ENCODE data around the gene KREMEN1. TPM values are rescaled to one million over a fixed set of nuclear protein-coding genes. Genes with fewer than 3 reads are reported as not detected.
A peak's percentile ranks its signal among the peaks of the same experiment; 100 is the strongest.

The KREMEN1 gene
- total and polyA plus RNA-seq, 5 donors from 2014 or later, result 0.10 TPM; not detected in 4

DNA sequence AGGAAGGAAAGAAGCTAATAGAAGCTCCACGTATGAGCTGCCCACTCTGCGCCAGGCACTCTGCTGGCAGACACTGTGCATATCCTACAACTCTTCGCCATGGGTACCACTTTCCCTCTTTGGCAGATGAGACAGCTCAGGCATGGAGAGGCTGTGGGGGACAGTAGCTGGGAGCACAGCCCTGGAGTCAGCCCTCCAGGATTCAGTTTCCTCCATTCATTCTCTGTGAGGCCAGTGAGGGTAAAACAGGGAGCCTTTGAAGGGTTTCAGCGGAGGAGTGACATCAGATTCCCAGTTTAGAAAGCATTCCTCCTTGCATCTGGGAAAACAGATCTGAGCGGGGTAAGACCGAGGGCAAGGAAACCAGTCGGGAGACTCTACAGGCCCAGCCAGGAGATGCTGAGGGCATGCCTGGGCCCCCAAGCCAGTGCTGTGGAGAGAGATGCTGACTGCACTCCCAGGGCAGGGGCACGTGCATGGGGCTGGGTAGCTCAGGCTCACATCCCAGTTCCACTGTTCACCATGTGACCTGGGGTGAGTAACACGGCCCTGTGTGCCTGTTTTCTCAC lies 74.6 kb downstream of the KREMEN1 start:
- no peaks in the 10 kb centered on the region for H3K27me3 ChIP-seq (ENCODE audit: control insufficient read depth, insufficient read depth, low read length)
- ATAC-seq (ENCODE audit: low read depth in 2 of 2), result no peak
- Mint-ChIP-seq H3K27ac (no peak overlapping the region), H3K27me3 (no peaks in the 10 kb centered on the region), H3K4me1 (no peaks in the 10 kb centered on the region), H3K36me3 (no peaks in the 10 kb centered on the region), H3K9me3 (no peaks in the 10 kb centered on the region), H3K4me3 (no peak overlapping the region)
- no peaks in the 10 kb centered on the region for H3K36me3 ChIP-seq (ENCODE audit: control insufficient read depth, insufficient read depth, low read length)
- no peak overlapping the region for H3K4me3 ChIP-seq (ENCODE audit: low read depth, low read length)
- no peaks in the 10 kb centered on the region for H3K9me3 ChIP-seq (ENCODE audit: control insufficient read depth in 2 of 2, low read length in 2 of 2)
- H3K4me1 ChIP-seq (ENCODE audit: control insufficient read depth, insufficient read depth, low read length, poor library complexity, severe bottlenecking), result no peaks in the 10 kb centered on the region
- no peak for DNase-seq
- H3K27ac ChIP-seq (ENCODE audit: insufficient read depth, low read length, poor library complexity, severe bottlenecking), result no peak overlapping the region

DNA sequence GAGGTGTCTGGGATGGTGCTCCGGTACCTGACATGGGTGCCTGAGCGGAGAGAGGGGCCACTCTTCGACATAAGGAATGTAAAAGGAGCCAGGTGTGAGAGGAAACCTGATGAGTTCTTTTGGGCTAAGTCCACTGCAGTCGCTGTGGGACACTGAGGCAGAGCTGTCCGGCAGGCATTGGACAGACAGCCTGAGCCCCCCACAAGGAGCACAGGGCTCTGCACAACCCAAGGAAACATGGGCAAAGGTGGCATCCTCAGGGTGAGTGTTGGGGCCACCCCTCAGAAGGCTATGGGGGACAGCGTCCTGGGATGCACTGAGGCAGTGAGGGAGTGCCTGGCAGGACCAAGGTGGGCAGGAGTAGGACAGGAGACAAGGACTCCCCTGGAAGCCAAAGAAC lies 75.2 kb downstream of the KREMEN1 start:
- H3K27me3 Mint-ChIP-seq, result peaks cover under 1% of the 10 kb centered on the region
- no peak overlapping the region for H3K27ac ChIP-seq (ENCODE audit: insufficient read depth, low read length, poor library complexity, severe bottlenecking)
- H3K4me3 ChIP-seq (ENCODE audit: low read depth, low read length), result no peak overlapping the region
- no peak overlapping the region for H3K4me3 Mint-ChIP-seq
- no peak for ATAC-seq (ENCODE audit: low read depth in 2 of 2)
- no peaks in the 10 kb centered on the region for H3K4me1 ChIP-seq (ENCODE audit: control insufficient read depth, insufficient read depth, low read length, poor library complexity, severe bottlenecking)
- H3K27ac Mint-ChIP-seq, result peak overlapping the region in 1 of 3 donors; percentile 68
- H3K9me3 Mint-ChIP-seq, result no peaks in the 10 kb centered on the region
- H3K36me3 Mint-ChIP-seq, result no peaks in the 10 kb centered on the region
- no peaks in the 10 kb centered on the region for H3K27me3 ChIP-seq (ENCODE audit: control insufficient read depth, insufficient read depth, low read length)
- no peak for DNase-seq
- H3K36me3 ChIP-seq (ENCODE audit: control insufficient read depth, insufficient read depth, low read length), result no peaks in the 10 kb centered on the region
- H3K4me1 Mint-ChIP-seq, result no peaks in the 10 kb centered on the region
- H3K9me3 ChIP-seq (ENCODE audit: control insufficient read depth in 2 of 2, low read length in 2 of 2), result no peaks in the 10 kb centered on the region

DNA sequence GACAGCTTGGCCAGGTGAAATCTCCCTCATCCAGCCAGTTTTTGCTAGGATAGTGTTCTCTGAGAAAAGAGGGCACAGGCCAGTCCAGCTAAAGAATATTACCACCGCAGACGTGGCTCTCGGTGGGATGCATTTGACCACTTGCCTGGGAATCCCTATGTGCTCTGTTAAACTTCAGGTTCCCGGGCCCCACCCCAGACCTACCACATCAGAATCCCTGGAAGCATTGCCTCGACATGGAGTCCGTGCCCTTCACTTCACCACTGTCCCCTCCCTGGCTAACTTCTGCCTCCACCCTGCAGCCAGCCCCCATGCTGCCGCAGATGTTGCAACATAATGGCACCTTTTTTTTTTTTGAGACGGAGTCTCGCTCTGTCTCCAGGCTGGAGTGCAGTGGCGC lies 76.0 kb downstream of the KREMEN1 start:
- H3K36me3 Mint-ChIP-seq, result no peaks in the 10 kb centered on the region
- Histone ChIP-seq H3K9me3 (ENCODE audit: control insufficient read depth in 2 of 2, low read length in 2 of 2) (no peaks in the 10 kb centered on the region), H3K4me1 (ENCODE audit: control insufficient read depth, insufficient read depth, low read length, poor library complexity, severe bottlenecking) (no peaks in the 10 kb centered on the region), H3K36me3 (ENCODE audit: control insufficient read depth, insufficient read depth, low read length) (no peaks in the 10 kb centered on the region), H3K27ac (ENCODE audit: insufficient read depth, low read length, poor library complexity, severe bottlenecking) (no peak overlapping the region), H3K4me3 (ENCODE audit: low read depth, low read length) (no peak overlapping the region), H3K27me3 (ENCODE audit: control insufficient read depth, insufficient read depth, low read length) (no peaks in the 10 kb centered on the region)
- no peak for DNase-seq
- no peak for ATAC-seq (ENCODE audit: low read depth in 2 of 2)
- no peaks in the 10 kb centered on the region for H3K4me1 Mint-ChIP-seq
- peaks cover 8% of the 10 kb centered on the region for H3K27me3 Mint-ChIP-seq
- no peak overlapping the region for H3K27ac Mint-ChIP-seq
- no peaks in the 10 kb centered on the region for H3K9me3 Mint-ChIP-seq
- no peak overlapping the region for H3K4me3 Mint-ChIP-seq

DNA sequence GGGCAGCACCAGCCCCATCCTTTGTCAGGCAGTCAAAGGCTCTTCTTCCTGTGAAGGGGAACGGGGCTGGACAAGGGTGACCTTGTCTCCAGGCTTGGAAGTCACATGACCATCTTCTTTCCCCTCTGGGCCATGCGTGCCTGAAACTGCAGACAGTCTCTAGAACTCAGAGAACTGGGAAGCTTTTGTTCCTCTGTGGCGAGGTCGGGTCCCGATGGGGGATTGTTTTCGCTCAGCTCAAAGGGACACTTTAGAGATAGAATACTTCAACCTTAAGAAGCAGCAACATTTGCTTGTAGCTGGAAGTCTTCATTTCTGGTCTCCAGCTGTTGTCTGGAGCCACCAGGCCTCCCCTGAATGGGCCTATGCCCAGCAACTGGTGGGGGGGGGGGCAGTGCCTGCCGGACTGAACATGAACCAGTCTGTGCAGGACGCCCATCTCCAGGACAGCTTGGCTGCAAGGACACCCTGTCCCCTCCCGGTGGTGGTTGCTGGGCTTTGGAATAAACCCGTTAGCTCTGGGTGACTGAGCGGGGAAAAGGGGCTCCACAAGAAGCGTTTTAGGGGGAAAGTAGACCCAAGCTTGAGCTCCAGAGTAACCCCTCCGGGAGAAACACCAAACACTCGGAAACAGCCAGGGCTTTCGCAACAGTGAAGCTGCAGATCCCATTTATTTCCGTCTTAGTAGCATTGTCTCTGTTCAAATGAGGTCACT lies 77.2 kb downstream of the KREMEN1 start:
- peaks cover 5% of the 10 kb centered on the region for H3K4me1 ChIP-seq (ENCODE audit: control insufficient read depth, insufficient read depth, low read length, poor library complexity, severe bottlenecking)
- H3K4me3 ChIP-seq (ENCODE audit: low read depth, low read length), result no peak overlapping the region
- H3K27me3 ChIP-seq (ENCODE audit: control insufficient read depth, insufficient read depth, low read length), result no peaks in the 10 kb centered on the region
- Mint-ChIP-seq H3K27ac (no peak overlapping the region), H3K4me1 (peaks cover 5 to 6% (median 5%) of the 10 kb centered on the region in 4 donors), H3K27me3 (peaks cover 17% of the 10 kb centered on the region), H3K4me3 (no peak overlapping the region), H3K36me3 (no peaks in the 10 kb centered on the region), H3K9me3 (no peaks in the 10 kb centered on the region)
- no peaks in the 10 kb centered on the region for H3K36me3 ChIP-seq (ENCODE audit: control insufficient read depth, insufficient read depth, low read length)
- no peak for DNase-seq
- no peak for ATAC-seq (ENCODE audit: low read depth in 2 of 2)
- H3K27ac ChIP-seq (ENCODE audit: insufficient read depth, low read length, poor library complexity, severe bottlenecking), result no peak overlapping the region
- no peaks in the 10 kb centered on the region for H3K9me3 ChIP-seq (ENCODE audit: control insufficient read depth in 2 of 2, low read length in 2 of 2)

DNA sequence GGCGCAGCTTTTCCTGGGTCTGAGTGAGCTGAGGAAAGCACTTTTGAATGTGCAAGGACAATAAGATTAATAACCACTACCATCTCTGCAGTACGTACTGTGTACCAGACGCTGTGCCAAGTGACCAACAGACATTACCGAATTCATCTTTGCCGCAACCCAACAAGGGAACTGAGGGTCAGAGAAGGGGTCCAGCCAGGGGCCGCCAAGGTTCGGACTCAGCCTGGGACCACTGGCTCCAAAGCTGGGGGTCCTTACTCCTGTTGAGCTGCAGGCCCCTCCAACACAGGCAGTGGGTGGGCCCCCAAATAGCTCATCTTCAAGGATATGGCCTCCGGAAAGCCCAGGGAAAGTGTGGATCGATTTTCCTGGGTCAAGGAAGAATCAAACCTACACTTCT lies 77.9 kb downstream of the KREMEN1 start:
- H3K27me3 ChIP-seq (ENCODE audit: control insufficient read depth, insufficient read depth, low read length), result no peaks in the 10 kb centered on the region
- ATAC-seq (ENCODE audit: low read depth in 2 of 2) (no peak), DNase-seq (no peak)
- Mint-ChIP-seq H3K36me3 (no peaks in the 10 kb centered on the region), H3K27me3 (peaks cover 19% of the 10 kb centered on the region), H3K9me3 (no peaks in the 10 kb centered on the region), H3K4me1 (peaks cover 5 to 6% (median 5%) of the 10 kb centered on the region in 4 donors), H3K4me3 (no peak overlapping the region), H3K27ac (no peak overlapping the region)
- peaks cover 5% of the 10 kb centered on the region for H3K4me1 ChIP-seq (ENCODE audit: control insufficient read depth, insufficient read depth, low read length, poor library complexity, severe bottlenecking)
- H3K27ac ChIP-seq (ENCODE audit: insufficient read depth, low read length, poor library complexity, severe bottlenecking), result no peak overlapping the region
- no peaks in the 10 kb centered on the region for H3K9me3 ChIP-seq (ENCODE audit: control insufficient read depth in 2 of 2, low read length in 2 of 2)
- H3K36me3 ChIP-seq (ENCODE audit: control insufficient read depth, insufficient read depth, low read length), result no peaks in the 10 kb centered on the region
- H3K4me3 ChIP-seq (ENCODE audit: low read depth, low read length), result no peak overlapping the region

DNA sequence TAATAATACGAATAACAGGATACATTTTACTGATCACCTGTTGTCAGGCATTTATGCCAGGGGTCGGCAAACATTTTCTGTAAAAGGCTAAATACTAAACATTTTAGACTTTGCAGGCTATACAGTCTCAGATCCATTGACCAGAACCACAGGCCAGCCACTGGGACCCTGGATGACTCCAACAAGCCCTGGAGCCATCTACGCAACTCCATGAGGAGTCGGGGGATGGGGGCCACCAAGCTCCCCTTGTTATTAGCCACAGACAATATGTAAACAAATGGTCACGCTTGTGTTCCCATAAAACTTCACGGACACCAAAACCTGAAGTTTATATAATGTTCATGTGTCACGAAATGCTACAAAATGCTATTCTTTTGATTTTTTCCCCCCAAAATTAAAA lies 78.5 kb downstream of the KREMEN1 start:
- no peak overlapping the region for H3K27ac ChIP-seq (ENCODE audit: insufficient read depth, low read length, poor library complexity, severe bottlenecking)
- ATAC-seq (ENCODE audit: low read depth in 2 of 2) (no peak), DNase-seq (no peak)
- H3K4me1 Mint-ChIP-seq, result peaks cover 5 to 6% (median 5%) of the 10 kb centered on the region in 4 donors
- no peak overlapping the region for H3K4me3 ChIP-seq (ENCODE audit: low read depth, low read length)
- no peaks in the 10 kb centered on the region for H3K36me3 Mint-ChIP-seq
- no peaks in the 10 kb centered on the region for H3K9me3 Mint-ChIP-seq
- H3K27ac Mint-ChIP-seq, result no peak overlapping the region
- peaks cover 5% of the 10 kb centered on the region for H3K4me1 ChIP-seq (ENCODE audit: control insufficient read depth, insufficient read depth, low read length, poor library complexity, severe bottlenecking)
- no peaks in the 10 kb centered on the region for H3K27me3 ChIP-seq (ENCODE audit: control insufficient read depth, insufficient read depth, low read length)
- H3K27me3 Mint-ChIP-seq, result peaks cover 19% of the 10 kb centered on the region
- no peak overlapping the region for H3K4me3 Mint-ChIP-seq
- no peaks in the 10 kb centered on the region for H3K9me3 ChIP-seq (ENCODE audit: control insufficient read depth in 2 of 2, low read length in 2 of 2)
- H3K36me3 ChIP-seq (ENCODE audit: control insufficient read depth, insufficient read depth, low read length), result no peaks in the 10 kb centered on the region

DNA sequence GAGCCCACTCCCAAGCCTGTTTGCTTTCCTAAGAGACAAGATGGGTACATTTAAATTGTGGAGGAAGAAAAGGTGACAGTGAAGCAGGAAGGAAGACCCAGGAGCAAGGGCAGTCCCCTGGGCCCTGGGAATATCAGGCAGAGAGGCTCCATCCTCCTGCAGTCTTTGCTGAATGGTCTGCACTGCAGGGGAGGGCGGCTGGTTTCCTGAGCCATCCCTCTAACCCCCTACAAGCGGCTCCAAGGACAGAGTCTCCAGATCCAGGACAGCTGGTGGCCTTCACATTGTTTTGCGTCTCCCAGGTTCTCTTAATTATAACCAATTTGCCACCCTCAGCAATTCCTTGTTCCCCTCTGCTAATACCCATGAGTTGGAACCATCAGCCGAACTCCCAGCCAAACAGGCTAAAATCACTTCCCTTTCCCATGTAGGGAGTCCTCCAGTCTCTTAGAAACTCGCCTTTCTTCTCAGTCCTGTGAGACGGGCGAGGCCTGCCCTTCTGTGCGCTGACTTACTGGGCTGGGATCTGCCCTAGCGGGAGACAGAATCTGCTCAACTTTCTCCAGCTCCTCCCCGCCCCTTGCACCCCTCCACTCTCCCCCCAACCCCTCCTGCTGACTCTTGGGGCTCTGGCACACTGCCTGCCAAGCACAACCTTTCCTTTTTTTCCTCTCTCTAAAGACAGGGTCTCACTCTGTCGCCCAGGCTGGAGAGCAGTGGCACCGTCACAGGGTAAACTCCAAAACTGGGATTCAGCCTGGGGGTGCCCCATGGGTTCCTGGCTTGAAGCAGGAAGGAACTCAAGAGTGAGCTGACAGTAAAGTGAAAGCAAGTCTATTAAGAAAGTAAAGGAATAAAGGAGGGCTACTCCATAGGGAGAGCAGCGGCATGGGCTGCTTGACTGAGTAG lies 79.5 kb downstream of the KREMEN1 start:
- H3K36me3 Mint-ChIP-seq, result no peaks in the 10 kb centered on the region
- no peak overlapping the region for H3K27ac ChIP-seq (ENCODE audit: insufficient read depth, low read length, poor library complexity, severe bottlenecking)
- H3K4me3 Mint-ChIP-seq, result no peak overlapping the region
- H3K9me3 Mint-ChIP-seq, result no peaks in the 10 kb centered on the region
- H3K4me1 Mint-ChIP-seq, result peaks cover 5 to 6% (median 5%) of the 10 kb centered on the region in 4 donors
- H3K9me3 ChIP-seq (ENCODE audit: control insufficient read depth in 2 of 2, low read length in 2 of 2), result no peaks in the 10 kb centered on the region
- no peaks in the 10 kb centered on the region for H3K36me3 ChIP-seq (ENCODE audit: control insufficient read depth, insufficient read depth, low read length)
- H3K27ac Mint-ChIP-seq, result peak overlapping the region in 1 of 3 donors; percentile 8
- H3K4me1 ChIP-seq (ENCODE audit: control insufficient read depth, insufficient read depth, low read length, poor library complexity, severe bottlenecking), result peaks cover 5% of the 10 kb centered on the region
- H3K4me3 ChIP-seq (ENCODE audit: low read depth, low read length), result no peak overlapping the region
- DNase-seq, result no peak
- no peaks in the 10 kb centered on the region for H3K27me3 ChIP-seq (ENCODE audit: control insufficient read depth, insufficient read depth, low read length)
- no peak for ATAC-seq (ENCODE audit: low read depth in 2 of 2)
- peaks cover 19% of the 10 kb centered on the region for H3K27me3 Mint-ChIP-seq
